DMS153 (cell line): ENCODE measurements around the gene FRMD4B.
"Not testable (repeated sequence)": the region's sequence is repeated elsewhere in the genome, so short reads cannot be mapped to it uniquely, and the experiment has no call there.

Experiments used
- DNase-seq: peaks from one replicate; lab custom pipeline; 2025; lab: John Stamatoyannopoulos, UW

FRMD4B gene

GRCh38 chr3:69244039-69244438 lies 141.8 kb downstream of the FRMD4B start:
- no peak for DNase-seq

DNA sequence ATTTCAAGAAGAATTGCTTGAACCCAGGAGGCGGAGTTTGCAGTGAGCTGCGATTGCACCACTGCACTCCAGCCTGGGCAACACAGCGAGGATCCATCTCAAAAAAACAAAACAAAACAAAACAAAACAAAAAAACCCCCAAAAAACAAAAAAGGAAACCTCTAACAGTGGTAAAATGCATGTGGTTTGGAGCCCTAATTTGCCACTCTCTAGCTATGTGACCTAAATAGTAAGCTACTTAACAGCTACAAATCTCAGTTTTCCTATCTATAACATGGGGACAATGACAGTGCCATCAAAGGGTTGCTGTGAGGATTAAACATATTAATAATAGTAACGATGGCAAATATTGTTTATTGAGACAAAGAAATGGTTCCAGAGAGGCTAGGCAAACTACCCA lies 144.1 kb downstream of the FRMD4B start:
- DNase-seq = no peak

DNA sequence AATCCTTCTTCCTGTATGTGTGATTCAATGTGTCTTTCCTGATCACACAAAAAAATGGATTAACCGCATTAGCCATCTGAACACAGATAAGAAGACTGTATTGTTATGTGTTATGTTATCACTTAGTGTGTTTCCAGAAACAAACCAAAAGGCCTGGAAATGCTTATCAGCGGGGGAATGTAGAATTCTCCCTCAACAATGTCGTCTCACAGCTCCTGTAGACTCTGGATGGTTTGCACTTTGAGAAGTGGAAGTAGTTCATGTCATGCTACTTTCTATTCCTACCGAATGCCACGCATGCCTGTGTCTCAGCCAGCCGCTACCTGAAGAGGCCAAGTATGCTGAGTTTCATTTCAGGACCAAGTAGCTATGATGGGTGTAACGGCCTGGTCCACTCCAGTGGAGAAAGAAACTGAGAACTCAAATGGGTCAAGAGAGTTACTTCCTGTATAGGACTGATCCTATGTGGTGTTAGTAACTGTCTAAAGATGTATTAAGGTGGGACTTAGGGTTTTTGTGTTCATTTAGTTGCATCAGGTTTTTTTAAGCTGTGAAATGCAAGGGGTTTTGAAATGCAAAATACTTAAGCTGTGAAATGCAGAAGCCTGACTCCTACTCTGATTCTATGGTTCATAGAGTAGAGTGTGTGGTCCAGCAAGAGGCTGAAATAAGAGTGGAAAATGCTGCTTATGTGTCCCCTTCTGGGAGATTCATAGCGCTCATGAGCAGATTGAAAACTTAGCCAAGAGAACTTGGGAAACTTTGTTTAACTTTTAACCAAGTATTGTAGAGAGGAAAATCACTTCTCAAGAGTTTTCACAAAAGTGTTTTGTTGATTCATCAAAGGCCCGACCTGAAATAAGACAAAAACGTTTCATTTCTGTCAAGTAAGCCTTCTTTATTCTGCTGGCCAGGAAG lies 145.0 kb downstream of the FRMD4B start:
- no peak for DNase-seq

- DNase-seq = no peak
Measured at GRCh38 chr3:69239063-69239462, 146.8 kb downstream of the FRMD4B start.

GRCh38 chr3:69236812-69237707 lies 148.8 kb downstream of the FRMD4B start:
- DNase-seq = no peak

DNA sequence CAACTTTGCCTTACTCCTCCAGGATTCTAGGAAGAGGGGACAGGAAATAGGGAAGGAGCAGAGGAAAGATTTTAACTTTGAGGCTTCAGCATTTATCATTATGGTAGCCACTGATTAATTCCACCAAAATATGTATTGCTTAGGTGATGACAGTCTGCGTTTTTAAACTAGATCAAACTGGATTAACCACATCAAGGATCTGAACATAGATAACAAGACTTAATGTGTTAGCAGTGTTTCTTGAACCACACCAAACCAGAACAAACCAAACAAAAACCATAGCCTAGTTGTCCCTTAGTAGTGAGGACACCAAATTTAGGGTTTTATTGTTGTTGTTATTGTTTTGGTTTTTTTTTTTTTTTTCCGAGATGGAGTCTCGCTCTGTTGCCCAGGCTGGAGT lies 150.0 kb downstream of the FRMD4B start:
- DNase-seq = no peak

DNA sequence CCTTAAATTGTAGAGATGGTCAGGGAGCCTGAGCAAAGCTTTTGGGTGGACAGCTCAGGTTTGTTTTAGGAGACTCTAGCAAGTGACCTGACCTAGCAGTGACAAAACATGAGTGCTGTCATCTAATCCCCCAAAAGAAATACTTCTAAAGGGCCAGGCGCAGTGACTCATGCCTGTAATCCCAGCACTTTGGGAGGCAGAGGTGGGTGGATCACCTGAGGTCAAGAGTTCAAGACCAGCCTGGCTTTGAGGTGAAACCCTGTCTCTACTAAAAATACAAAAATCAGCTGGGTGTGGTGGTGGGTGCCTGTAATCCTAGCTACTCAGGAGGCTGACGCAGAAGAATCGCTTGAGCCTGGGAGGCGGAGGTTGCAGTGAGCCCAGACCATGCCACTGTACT lies 150.7 kb downstream of the FRMD4B start:
- DNase-seq = not testable (repeated sequence)

- DNase-seq = no peak
Measured at GRCh38 chr3:69232482-69232881, 153.4 kb downstream of the FRMD4B start.

GRCh38 chr3:69231929-69232440 lies 153.9 kb downstream of the FRMD4B start:
- DNase-seq = no peak

DNA sequence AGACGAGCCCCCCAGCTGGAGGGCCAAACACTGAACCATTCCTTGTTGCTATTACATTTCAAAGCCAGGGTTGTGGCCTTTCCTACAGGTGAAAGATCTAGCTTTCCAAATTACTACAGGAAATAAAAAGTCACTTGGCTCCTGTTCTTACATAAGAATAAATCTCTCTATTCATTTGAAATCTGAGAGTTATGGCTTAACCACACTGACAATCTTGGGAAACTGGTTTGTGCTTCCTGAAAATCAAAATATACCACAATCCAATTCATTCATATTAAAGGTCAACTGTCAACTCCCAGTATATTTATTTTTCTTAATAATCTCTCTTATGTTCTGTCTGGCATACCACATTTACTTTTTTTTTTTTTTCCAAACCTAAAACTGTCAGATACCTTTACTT lies 159.8 kb downstream of the FRMD4B start:
- no peak for DNase-seq

- DNase-seq = no peak
Measured at GRCh38 chr3:69219101-69219708, 166.7 kb downstream of the FRMD4B start.

DNA sequence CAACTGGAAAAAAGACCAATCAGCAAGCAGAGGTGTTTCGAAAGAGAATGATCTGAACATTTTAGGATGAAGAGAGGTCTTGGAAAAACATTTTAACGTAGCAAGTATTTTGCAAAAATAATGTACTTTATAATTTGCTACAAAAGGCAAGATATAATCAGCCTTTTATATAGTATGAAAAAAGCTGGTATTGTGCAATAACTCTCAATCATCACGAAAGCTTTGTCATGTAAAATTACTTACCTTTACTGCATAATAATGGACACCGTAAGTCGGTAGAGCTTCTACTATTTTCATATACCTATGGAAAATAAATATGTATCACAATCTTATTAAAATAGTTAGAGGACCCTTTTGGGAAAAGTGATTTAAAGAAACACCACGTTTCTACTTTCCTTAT lies 167.8 kb downstream of the FRMD4B start:
- DNase-seq = no peak

GRCh38 chr3:69216981-69217380 lies 168.9 kb downstream of the FRMD4B start:
- DNase-seq = no peak

DNA sequence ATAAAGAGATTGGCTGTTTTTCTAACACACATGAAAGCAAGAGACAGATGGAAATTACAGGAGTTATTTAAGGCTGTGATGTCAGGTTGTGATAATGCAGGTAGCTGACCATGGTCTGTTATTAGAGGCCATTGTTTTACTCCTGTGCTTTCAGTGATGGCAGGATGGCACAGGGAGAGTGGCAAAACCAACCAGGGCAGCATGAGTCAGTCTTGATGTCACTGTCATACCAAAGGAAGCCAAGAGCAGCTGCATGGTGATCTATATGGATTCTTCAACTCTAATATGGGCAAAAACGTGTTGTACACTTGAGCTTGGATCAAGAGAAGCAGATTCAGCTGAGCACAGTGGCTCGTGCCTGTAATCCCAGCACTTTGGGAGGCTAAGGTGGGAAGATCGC lies 171.6 kb downstream of the FRMD4B start:
- DNase-seq = no peak

- DNase-seq = no peak
Measured at GRCh38 chr3:69212411-69213160, 173.3 kb downstream of the FRMD4B start.

DNA sequence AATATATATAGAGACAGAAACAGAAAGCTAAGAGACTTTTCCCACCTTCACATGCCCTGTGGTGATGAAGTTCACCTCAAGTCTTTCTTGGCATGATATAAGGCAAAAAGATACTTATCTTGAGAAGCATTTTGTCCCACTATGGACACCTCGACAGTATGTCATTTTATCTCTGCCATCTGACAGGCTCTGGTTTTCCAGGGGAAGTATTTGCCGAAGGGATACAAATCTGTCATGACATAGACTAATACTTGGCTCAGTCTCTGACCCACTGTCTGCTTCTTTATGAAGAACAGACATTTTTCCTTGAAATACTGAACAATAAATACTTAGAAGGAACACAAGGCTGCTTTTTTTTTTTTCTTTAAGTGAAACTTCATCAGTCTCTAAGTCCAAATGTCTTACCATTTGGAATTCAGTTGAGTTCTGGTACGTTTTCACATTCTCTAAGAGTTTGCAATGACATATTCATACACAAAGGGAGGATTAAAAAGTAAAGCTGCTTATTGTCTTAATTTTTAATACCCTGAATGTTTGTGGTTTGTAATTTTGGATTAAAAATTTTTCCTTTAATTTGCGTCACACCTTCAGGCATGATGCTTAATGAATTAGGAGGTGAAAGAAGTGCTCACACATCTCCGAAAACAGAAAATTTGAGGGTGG lies 175.7 kb downstream of the FRMD4B start:
- DNase-seq = no peak

DNA sequence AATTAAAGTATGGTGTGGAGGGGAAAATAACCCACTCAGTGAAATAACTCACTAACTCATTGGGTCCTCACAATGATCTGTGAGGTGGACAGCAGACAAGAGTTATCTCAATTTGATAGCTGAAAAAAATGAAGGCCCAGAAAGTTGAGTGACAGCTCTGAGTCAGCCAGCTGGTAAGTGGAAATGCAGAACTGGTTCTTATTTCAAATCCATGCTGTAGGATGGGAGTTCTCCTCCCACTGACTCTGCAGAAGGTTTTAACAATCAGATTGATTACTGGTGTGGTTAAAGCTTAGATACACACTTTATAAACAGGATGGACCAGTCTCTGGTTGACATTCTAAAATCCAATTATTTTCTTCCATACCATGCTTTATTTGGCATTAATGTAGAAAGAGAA lies 176.5 kb downstream of the FRMD4B start:
- no peak for DNase-seq

- no peak for DNase-seq
Measured at GRCh38 chr3:69207031-69207430, 178.9 kb downstream of the FRMD4B start.

- no peak for DNase-seq
Measured at GRCh38 chr3:69205385-69205784, 180.5 kb downstream of the FRMD4B start.

- DNase-seq = no peak
Measured at GRCh38 chr3:69204315-69204957, 181.5 kb downstream of the FRMD4B start.
